GM12878 (cell line): ENCODE measurements around the gene MYO3B. TPM values are rescaled to one million over a fixed set of nuclear protein-coding genes. Genes with fewer than 3 reads are reported as not detected.

ENCODE experiments used
- ATAC-seq: fragments of 200-7000 bp; cut with Tn5 transposase; 3 replicates; pipeline ENCODE4 v1.9.1; 2020; ENCODE audit warnings: mild to moderate bottlenecking, moderate library complexity
- BruUV-seq: library from RNA; stranded (reverse); fragments of 400-500 nt; replicated peaks from 2 replicates; lab custom pipeline; 2021; lab: Mats Ljungman, UMichigan
- CTCF ChIA-PET: fragments of 300-600 bp; sonication (Branson Sonifier 250); formaldehyde crosslinking; extraction: SDS; loops from one replicate; lab custom pipeline; 2021; ENCODE audit warnings: inconsistent platforms; lab: Yijun Ruan, JAX
- POLR2A ChIA-PET: fragments of 350-600 bp; formaldehyde crosslinking; extraction: SDS; loops from one replicate; lab custom pipeline; 2021; ENCODE audit warnings: inconsistent platforms; lab: Charles Lee
- RAD21 ChIA-PET: fragments of 300-600 bp; sonication (Branson Sonifier 250); formaldehyde crosslinking; loops from one replicate; lab custom pipeline; 2023; ENCODE audit warnings: antibody characterized with exemption; ENCODE audit not compliant: unreplicated experiment; lab: Charles Lee
- SMC1A ChIA-PET: fragments of 300-600 bp; sonication (Branson Sonifier 250); formaldehyde crosslinking; loops from one replicate; lab custom pipeline; 2023; ENCODE audit not compliant: unreplicated experiment, uncharacterized antibody; lab: Charles Lee
- DNase-seq: peaks from one replicate; pipeline ENCODE4 v3.0.0-alpha.2; 2011; ENCODE audit warnings: low read depth, low spot score
- FAIRE-seq: peaks from 3 replicates; lab custom pipeline; 2011; peaks lifted over from hg19 to GRCh38; lab: Jason Lieb, UNC
- H2AFZ ChIP-seq: 2 replicates; pipeline ENCODE4 v1.6.0; 2011; ENCODE audit warnings: low read depth, low read length, control low read depth; ENCODE audit not compliant: control insufficient read depth
- H3K27ac ChIP-seq: 2 replicates; pipeline ENCODE4 v1.5.1; 2011; ENCODE audit warnings: control low read depth; ENCODE audit not compliant: control insufficient read depth, insufficient read depth
- H3K27me3 ChIP-seq, 2 experiments: replicated peaks in 1 of 2; 2 replicates each; pipeline versions ENCODE4 v1.6.0 to v1.6.1; 2011; ENCODE audit warnings: low read length in 1 of 2; ENCODE audit not compliant: control insufficient read depth in 2 of 2, insufficient read depth in 2 of 2
- H3K36me3 ChIP-seq, 2 experiments: 2 replicates each; pipeline ENCODE4 v1.5.1; 2011; ENCODE audit warnings: low read length in 1 of 2; ENCODE audit not compliant: control insufficient read depth in 2 of 2, insufficient read depth in 2 of 2
- H3K4me1 ChIP-seq: 2 replicates; pipeline ENCODE4 v1.6.1; 2011; ENCODE audit warnings: mild to moderate bottlenecking, low read length, moderate library complexity, mixed read lengths; ENCODE audit not compliant: control insufficient read depth, insufficient read depth
- H3K4me2 ChIP-seq: 2 replicates; pipeline ENCODE4 v1.6.0; 2011; ENCODE audit warnings: control low read depth; ENCODE audit not compliant: control insufficient read depth, insufficient read depth
- H3K4me3 ChIP-seq: fragments of 200-600 bp; sonication (generic); 2 replicates; pipeline ENCODE4 v1.5.1; 2016
- H3K79me2 ChIP-seq: 2 replicates; pipeline ENCODE4 v1.6.0; 2011; ENCODE audit warnings: low read length; ENCODE audit not compliant: control insufficient read depth, insufficient read depth
- H3K9ac ChIP-seq: 2 replicates; pipeline ENCODE4 v1.8.0; 2011; ENCODE audit warnings: low read length, control low read depth, mixed read lengths; ENCODE audit not compliant: control insufficient read depth, insufficient read depth
- H3K9me3 ChIP-seq: replicated peaks from 3 replicates; pipeline ENCODE4 v1.5.1; 2011; ENCODE audit warnings: mild to moderate bottlenecking, low read length; ENCODE audit not compliant: control insufficient read depth, insufficient read depth
- H4K20me1 ChIP-seq: 2 replicates; pipeline ENCODE4 v1.6.0; 2011; ENCODE audit not compliant: control insufficient read depth, insufficient read depth
- BCL11A ChIP-seq: IDR thresholded peaks from 2 replicates; pipeline ENCODE4 v1.6.1; 2011; ENCODE audit warnings: low read depth, low read length
- BMI1 ChIP-seq: fragments of 450-650 bp; IDR thresholded peaks from 2 replicates; pipeline ENCODE4 v1.6.1; 2016; ENCODE audit warnings: mild to moderate bottlenecking, moderate library complexity, borderline replicate concordance
- CHD1 ChIP-seq: IDR thresholded peaks from 2 replicates; pipeline ENCODE4 v1.6.1; 2012; ENCODE audit warnings: low read depth, low read length, improper control_type of control experiment
- EED ChIP-seq: sonication (generic); IDR thresholded peaks from 2 replicates; pipeline ENCODE4 v1.6.1; 2016; ENCODE audit warnings: antibody characterized with exemption, low read depth
- EP300 ChIP-seq, 2 experiments: fragments of 150-350 bp in 1 of 2; IDR thresholded peaks; 2 replicates each; pipeline ENCODE4 v1.6.1; 2011 to 2012; ENCODE audit warnings: low read depth in 2 of 2, low read length in 2 of 2, borderline replicate concordance in 1 of 2, improper control_type of control experiment in 1 of 2, inconsistent platforms in 1 of 2; ENCODE audit not compliant: control insufficient read depth in 1 of 2
- GATAD2B ChIP-seq: fragments of 450-650 bp; conservative IDR thresholded peaks from 2 replicates; pipeline ENCODE4 v1.6.1; 2017; ENCODE audit warnings: low read depth, mild to moderate bottlenecking, moderate library complexity
- HCFC1 ChIP-seq: fragments of 150-350 bp; IDR thresholded peaks from 2 replicates; pipeline ENCODE4 v1.6.1; 2014; ENCODE audit warnings: low read length
- HDAC6 ChIP-seq: fragments of 200-600 bp; sonication (generic); IDR thresholded peaks from one replicate; pipeline ENCODE4 v1.8.0; 2017; ENCODE audit warnings: antibody characterized with exemption; ENCODE audit not compliant: unreplicated experiment
- IRF4 ChIP-seq: IDR thresholded peaks from 2 replicates; pipeline ENCODE4 v1.6.1; 2011; ENCODE audit warnings: low read depth, low read length
- JUND ChIP-seq: IDR thresholded peaks from 2 replicates; pipeline ENCODE4 v1.6.1; 2012; ENCODE audit warnings: low read depth, mild to moderate bottlenecking, low read length, improper control_type of control experiment, moderate library complexity
- MLLT1 ChIP-seq: fragments of 450-650 bp; IDR thresholded peaks from 2 replicates; pipeline ENCODE4 v1.6.1; 2016; ENCODE audit warnings: mild to moderate bottlenecking
- PBX3 ChIP-seq: IDR thresholded peaks from 2 replicates; pipeline ENCODE4 v1.6.1; 2011; ENCODE audit warnings: mild to moderate bottlenecking, low read depth, low read length, moderate library complexity; ENCODE audit not compliant: insufficient replicate concordance
- RBBP5 ChIP-seq: fragments of 200-600 bp; sonication (generic); conservative IDR thresholded peaks from 2 replicates; pipeline ENCODE4 v1.6.1; 2016
- SMAD1 ChIP-seq: fragments of 450-650 bp; IDR thresholded peaks from 2 replicates; pipeline ENCODE4 v1.6.1; 2018; ENCODE audit warnings: mild to moderate bottlenecking, low read depth; ENCODE audit not compliant: partially characterized antibody
- SREBF1 ChIP-seq: IDR thresholded peaks from 2 replicates; pipeline ENCODE4 v1.6.1; 2012; ENCODE audit warnings: mild to moderate bottlenecking, low read length
- WGBS: methylation state at CpG from one replicate; pipeline ENCODE4 v1.1.6; 2016; ENCODE audit warnings: low lambda C conversion rate; ENCODE audit not compliant: insufficient replicate concordance, insufficient coverage; ENCODE audit errors: missing lambda C conversion rate; 5-methylcytosine and 5-hydroxymethylcytosine counted together
- in situ Hi-C: fragments of 300-500 bp; cut with MboI; formaldehyde crosslinking; loops from 9 replicates; pipeline ENCODE4 v1.14.3; 2018; ENCODE audit warnings: mixed read lengths
- intact Hi-C: fragments of 100-400 bp; cut with micrococcal nuclease; formaldehyde crosslinking; loops from one replicate; pipeline ENCODE4 v1.14.2; 2022; ENCODE audit not compliant: unreplicated experiment
- polyA plus RNA-seq, 11 experiments: library from polyadenylated mRNA; depleted of rRNA in 4 of 11; unstranded in 6 of 11; stranded (reverse) in 5 of 11; fragments of >200 nt; fragmentation: Nextera tagmentation in 4 of 11; fragmentation: Illumina TruSeq in 1 of 11; extraction: Ambion mirVana in 4 of 11; extraction: Trizol in 1 of 11; gene quantifications; 1 replicate in 1 of 11; 2 replicates in 10 of 11; pipeline versions ENCODE4 v1.2.1 to v1.2.3, GENCODE V29; 2011 to 2016; ENCODE audit warnings: inconsistent platforms in 2 of 11, missing spikeins in 2 of 11, low read depth in 1 of 11
- total RNA-seq, 4 experiments: library from RNA; depleted of rRNA in 3 of 4; stranded (reverse); fragments of >200 nt in 3 of 4; fragmentation: Illumina TruSeq in 1 of 4; extraction: Trizol in 1 of 4; gene quantifications; 2 replicates each; pipeline versions ENCODE4 v1.2.1 to v1.2.3, GENCODE V29; 2013 to 2021

Gene MYO3B
- total and polyA plus RNA-seq, 10 of the 15 experiments (the other 5 are each of a cell fraction or from before 2014, with no cell fraction given): 1.1 to 7.1 (median 2.1) TPM

- Histone ChIP-seq H3K36me3 (no peaks in the 10 kb centered on the region), H3K4me3 (no peak overlapping the region), H3K4me1 (no peaks in the 10 kb centered on the region), H3K9me3 (no peaks in the 10 kb centered on the region; the same call in 2 of the 3 replicates), H3K4me2 (no peak overlapping the region), H3K27ac (no peak overlapping the region), H4K20me1 (no peaks in the 10 kb centered on the region), H3K27me3 (no peaks in the 10 kb centered on the region), H3K79me2 (no peaks in the 10 kb centered on the region), H3K9ac (no peak overlapping the region), H2AFZ (no peak overlapping the region)
- DNase-seq (no peak), ATAC-seq (no peak), FAIRE-seq (no peak)
- POLR2A ChIA-PET: no interaction called here
- BruUV-seq: no TSS peak
- CTCF ChIA-PET: interaction anchor here (0.7 to 2.1 kb wide), 8 partner anchors 8 to 111 kb away, joined by 3 to 9 read pairs (median 4); no protein-coding TSS in a partner anchor
- TF ChIP-seq CHD1 (no peak), RBBP5 (no peak), EP300 (IDR thresholded peaks at IDR 0.05; ENCODE audit: borderline replicate concordance in 1 of 2, control insufficient read depth in 1 of 2, low read depth in 2 of 2, low read length in 2 of 2) (no peak), HCFC1 (no peak), HDAC6 (no peak), BMI1 (no peak), MLLT1 (no peak), EED (no peak), GATAD2B (no peak), SREBF1 (no peak), BCL11A (no peak), JUND (no peak), IRF4 (no peak), SMAD1 (no peak), PBX3 (no peak)
- SMC1A ChIA-PET: interaction anchor here (0.8 to 1.3 kb wide), 2 partner anchors 47 to 75 kb away, joined by 3 read pairs; no protein-coding TSS in a partner anchor
- WGBS: 3% methylated on average over 2 of the region's 2 CpGs
- in situ Hi-C loops (no loop called here), intact Hi-C loops (no loop called here)
- RAD21 ChIA-PET: interaction anchor here (1.0 to 1.7 kb wide), 2 partner anchors 13 to 73 kb away, joined by 3 to 5 read pairs; no protein-coding TSS in a partner anchor
Observed at GRCh38 chr2:170249761-170250160, 71.8 kb downstream of the MYO3B start.
